GM18870 (cell line): Measurements from ENCODE around the gene CKB.

Experiments
- ATAC-seq: cut with Tn5 transposase; IDR thresholded peaks from one replicate; pipeline ENCODE4 v1.9.1; 2021; ENCODE audit warnings: moderate library complexity; ENCODE audit not compliant: unreplicated experiment

The CKB gene

DNA sequence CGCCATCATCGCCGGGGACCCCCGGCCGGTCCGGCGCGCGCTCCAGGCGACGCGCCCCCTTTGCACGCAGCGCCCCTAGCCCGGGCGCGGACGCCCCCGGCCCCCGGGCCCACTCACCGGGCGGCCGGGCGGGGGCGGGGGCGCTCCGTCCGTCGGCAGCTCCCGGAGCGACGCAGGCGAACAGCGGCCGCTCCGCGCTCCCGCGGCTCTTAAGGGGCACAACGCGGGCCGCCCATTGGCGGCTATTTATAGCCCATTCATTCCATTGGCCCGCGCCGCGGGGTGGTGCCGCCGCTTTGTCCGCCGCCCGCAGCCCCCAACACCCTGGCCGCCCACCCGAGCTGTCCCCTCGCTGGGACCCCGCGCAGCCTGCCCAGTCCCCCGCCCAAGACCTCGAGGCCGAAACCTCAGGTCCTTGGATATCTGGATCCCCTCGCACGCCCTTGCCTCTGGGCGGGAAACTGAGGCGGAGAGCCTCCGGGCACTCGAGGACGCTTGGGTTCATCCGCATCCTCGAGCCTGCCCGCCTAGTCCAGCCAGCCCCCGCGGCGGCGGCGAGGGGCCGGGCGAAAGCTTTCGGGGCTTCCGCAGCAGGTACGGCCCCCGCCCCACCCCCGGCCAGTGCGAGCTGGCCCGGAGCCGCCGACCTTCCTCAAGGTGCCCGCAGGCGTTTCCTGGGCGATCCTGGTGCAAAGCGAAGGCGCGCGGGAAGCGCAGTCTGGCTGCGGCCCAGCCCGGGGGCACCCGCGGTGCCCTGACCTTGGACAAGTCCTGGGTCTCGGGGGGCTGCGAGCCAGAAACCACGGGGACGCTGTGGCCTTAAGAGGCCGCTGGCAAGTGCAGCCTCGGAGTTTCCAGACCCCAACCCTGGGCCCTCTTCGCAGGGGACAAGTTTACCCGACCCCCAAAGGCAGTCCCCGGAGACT is at the start of gene CKB:
Gene CKB (minus strand): TSS at position 182 of the 926 bp plus-strand sequence. CDS start 337 bp downstream, outside the sequence.
- no peak for ATAC-seq

DNA sequence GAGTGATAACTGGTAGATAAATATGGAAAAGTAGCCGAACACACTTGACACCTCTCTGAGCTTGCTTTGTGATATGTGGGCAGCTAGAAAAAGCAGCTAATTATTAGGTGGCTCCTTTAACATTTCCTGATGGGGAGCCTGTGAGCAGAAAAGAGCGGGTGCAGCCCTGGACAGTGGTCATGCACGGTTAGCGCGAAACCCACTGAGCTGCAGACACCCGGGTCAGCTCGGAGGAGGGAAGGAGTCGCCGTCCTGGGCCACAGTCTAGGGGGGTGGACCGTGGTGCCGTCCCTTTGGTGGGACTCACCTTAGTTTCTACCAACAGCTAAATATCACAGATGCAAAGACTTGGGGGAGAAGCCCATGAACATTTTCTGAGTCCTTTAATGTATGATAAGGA is 46.8 kb upstream of the CKB start:
- no peak for ATAC-seq

DNA sequence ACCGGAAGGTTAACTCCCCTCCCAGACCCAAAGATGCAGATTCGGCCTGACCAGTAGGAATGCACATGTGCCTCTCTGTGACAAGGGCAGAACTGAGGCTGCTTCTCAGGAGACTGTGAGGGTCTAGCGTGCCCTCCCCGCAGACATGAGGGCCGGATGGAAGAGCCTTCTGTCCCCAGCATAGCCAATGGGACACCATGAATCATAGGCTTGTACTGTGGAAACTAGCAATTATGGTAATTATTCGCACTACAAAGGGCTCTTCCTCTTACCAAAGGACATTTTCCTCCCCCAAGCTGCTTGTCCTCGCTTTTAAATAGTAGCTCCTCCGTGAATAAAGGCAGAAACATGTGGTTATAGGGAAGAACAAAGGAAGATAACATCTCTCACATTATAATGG is 46.3 kb upstream of the CKB start:
- ATAC-seq, result no peak

DNA sequence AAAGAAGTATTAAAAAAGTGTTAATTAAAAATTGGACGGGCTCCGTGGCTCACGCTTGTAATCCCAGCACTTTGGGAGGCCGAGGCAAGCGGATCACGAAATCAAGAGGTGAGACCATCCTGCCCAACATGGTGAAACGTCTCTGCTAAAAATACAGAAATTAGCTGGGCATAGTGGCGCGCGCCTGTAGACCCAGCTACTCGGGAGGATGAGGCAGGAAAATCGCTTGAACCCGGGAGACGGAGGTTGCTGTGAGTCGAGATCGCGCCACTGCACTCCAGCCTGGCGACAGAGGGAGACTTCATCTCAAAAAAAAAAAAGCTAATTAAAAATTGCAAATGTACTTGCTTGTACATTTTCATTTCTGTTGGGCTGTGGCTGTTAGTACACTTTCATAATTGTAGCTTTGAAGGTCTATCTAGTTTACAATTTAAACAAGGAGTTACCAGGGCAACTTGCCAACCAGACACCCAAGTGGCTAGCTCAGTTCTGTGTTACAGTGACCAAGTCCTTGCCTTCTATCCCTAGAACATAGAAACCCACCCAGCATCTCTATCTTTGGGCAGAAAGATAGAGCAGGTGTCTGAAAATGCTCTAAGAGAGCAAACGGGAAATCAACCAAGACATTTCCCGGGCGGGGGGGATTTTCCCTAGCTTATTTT is 41.3 kb upstream of the CKB start:
- ATAC-seq, result no peak

DNA sequence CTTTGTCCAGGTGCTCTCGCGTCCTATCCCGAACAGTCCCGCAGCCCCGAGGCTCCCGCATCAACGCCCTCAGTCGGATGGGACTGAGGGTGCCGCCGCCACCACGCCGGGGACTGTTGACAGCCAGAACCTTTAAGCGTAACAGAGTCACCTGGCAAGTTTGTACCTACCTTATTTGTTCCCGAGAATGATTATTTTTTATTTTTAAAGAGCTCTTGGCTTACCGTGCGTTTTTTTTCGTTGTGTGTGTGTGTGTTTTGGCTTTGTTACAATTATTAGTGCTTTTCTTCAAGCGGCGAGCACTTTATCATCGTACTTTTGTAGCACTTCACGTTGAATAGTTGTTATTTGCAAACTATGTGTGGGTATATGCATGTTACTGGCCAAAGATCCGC is 40.6 kb upstream of the CKB start:
- ATAC-seq, result no peak

DNA sequence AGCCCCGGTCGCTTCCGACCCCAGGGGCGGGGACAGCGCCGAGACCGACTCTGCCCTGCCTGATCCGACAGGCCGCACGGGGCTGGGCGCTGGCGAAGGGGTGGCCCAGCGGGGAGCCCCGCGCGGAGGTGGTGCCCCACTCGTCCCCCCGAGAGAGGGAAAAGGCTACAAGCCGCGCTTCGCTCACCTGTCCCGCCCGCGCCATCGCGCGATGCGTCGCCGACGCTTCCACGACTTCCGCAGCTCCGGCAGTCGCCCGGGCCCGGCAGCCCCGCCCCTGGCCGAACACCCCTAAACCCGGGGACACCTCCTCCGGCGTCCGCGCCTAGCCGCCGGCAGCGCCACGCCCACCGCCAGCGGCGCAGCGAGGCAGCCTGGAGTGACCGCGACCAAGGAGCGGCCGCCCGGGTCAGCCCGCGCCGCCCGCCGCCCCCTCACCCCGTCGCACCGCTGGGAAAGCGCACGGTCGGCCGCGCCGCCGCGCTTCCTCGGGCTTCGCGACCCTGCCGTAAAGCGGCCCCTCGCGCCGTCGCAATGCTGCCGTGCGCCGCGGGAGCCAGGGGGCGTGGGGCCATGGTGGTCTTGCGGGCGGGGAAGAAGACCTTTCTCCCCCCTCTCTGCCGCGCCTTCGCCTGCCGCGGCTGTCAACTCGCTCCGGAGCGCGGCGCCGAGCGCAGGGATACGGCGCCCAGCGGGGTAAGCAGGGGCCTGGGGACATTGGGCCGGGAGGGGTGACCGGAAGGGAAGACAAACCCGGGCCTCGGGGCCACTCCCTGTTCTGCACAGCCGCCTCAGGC is 40.0 kb upstream of the CKB start, which contains the start of the genes BAG5 and COA8:
Gene BAG5 (minus strand): TSS at position 229 of the 797 bp plus-strand sequence. CDS start 1,493 bp downstream, outside the sequence.
Gene COA8 (plus strand): TSS at position 532 of the 797 bp plus-strand sequence. CDS start 42 bp downstream, at position 574.
- ATAC-seq, result peak; percentile 61

DNA sequence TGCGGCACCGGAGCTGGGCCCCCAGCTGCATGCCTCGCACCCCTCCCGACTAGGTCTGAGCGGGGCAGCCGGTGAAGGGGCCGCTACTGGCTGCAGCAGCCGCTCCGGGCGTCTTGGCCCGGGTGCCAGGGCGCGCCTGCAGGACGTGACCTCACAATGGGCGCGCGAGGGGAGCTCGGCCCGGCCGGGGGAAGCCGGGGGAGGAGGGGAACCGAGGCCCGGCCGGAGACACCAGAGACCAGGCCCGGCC is 39.5 kb upstream of the CKB start:
- no peak for ATAC-seq

DNA sequence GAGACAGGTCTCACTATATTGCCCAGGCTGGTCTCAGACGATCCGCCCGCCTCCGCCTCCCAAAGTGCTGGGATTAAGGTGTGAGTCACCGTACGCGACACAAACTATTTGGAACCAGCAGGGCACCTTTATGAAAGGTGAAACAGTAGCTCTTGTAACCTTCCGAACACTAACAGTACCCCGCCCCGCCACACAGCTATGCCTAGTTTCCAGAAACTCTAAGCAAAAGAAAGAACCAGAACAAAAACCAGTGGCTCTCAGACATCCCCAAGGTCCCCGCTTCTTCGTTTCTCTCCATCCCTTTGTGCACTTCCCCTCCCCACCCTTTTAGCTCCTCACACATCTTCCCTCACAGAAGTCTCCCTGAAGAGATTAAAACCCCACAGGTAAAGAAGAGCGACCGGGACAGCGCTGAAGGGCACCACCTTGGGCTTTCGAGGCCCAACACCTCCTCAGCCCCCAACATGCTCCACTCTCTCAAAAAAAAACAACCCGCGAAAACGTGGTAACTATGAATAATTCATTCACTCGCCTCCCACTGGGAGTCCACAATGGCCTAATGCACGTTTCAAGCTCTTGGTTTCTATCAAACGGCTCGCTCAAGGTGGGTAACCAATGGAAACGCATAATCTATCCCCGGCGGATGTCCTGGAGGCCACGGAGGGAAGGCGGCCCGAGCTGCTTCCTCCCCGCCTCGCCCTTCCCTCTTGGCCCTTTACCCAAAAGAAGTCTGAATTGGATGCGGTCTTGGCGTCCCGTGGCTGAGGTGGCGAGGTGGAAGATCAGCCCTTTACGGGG is 39.0 kb upstream of the CKB start:
- no peak for ATAC-seq

DNA sequence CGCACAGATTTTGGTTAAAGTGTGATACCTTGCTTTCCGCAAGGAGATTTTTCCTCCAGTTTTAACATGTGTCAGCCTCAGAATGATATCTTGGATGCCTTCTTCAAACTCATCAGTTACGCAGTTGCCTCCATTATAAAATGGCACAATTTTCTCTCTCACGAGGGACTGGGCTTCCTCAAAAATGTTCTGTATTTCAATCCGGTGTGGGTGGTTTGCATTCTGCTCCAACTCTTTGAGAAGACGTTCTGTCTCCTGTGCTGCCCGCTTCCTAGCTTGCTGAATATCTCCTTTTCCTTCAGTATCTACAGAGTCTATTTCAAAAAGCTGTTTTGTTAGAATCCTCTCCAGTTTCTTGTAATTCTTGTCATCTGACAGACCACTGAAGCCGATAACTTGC is 38.1 kb upstream of the CKB start:
- ATAC-seq, result no peak

DNA sequence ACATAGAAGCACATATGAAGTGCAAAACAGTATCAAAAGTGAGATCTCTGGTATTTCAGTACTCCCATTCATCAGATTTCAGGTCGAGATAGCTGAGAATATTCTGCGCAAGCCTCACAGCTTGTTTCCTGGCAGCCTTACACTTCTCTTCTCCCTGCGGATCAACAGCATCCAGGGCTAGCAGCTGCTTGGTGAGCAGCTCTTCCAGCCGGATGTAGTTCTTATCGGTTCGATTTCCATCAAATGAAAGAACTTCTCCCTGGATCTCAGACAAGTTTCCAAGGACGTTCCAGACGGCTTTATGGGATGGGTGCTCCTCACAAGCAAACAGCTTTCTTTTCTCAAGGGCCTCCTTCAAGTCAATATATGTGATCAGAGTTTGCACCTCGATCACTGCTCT is 37.1 kb upstream of the CKB start:
- ATAC-seq, result no peak

DNA sequence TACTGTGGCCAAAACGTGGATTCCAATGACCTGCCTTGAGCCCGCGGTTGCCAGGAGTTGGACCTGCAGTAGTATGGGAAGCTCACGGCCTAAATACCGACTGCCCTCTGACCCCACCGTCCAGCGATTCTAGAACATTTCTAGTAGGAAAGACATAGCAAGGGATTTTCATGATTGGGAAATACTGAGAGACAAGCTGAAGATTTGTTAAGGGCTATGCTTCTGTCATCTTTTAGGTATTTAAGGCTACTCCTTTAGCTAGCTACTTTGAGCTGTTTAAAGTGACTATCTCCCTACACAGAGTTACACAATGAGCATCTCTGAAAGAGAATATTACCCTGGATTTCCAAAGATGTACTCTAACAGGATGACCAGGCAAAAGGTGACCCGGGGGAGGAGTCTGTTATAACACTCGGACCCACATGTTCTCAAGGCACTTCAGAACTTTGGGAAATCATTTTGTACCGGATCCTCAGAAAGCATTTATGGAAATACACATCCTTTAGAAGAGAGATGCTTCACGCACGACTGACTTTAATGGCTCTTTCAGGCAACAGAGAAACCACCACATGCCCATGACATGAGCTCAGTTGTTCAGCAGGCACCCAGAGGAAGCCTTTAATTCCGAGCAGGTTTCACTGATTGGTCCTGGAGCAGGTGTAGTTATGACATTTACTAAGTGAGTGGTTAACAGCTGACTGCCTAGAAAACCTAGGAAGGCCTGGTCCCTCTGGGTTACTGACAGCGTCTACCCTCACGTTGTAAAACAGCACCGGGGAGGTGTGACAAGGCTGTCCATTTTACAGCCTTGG is 35.6 kb upstream of the CKB start:
- no peak for ATAC-seq

DNA sequence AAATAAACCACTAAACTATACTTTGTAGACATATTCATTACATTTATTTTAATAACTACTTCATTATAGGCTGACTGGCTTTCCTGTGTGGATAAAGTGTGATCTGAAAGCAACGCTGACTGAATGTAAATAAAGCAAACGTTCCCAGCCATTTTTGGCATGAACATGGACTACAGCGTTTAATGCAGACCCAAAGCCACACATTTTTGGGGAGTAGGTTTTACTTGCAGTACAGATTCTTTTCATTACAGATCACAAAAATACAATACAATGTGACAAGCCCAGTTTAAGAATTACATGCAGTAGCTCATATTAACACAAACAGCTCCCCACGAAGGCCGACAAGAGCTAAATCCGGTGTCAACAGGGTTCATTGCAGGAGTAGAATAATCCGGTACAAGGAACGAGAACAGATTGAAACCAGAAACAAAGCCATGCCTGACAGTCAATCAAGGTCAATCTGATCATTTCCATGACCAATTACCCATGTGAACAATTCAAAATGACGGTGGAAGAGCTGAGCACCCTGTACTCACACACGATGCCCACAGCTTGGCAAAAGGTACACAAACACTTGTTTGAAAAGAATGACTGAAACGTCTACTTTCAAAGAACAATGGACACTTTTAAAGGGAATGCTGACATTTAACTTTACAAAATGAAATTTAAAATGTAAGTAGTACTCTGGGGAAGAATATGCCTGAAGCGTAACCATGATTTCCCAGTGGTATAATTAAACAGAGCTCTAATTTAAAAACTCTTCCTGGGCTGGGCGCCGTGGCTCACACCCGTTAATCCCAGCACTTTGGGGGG is 34.5 kb upstream of the CKB start:
- no peak for ATAC-seq

DNA sequence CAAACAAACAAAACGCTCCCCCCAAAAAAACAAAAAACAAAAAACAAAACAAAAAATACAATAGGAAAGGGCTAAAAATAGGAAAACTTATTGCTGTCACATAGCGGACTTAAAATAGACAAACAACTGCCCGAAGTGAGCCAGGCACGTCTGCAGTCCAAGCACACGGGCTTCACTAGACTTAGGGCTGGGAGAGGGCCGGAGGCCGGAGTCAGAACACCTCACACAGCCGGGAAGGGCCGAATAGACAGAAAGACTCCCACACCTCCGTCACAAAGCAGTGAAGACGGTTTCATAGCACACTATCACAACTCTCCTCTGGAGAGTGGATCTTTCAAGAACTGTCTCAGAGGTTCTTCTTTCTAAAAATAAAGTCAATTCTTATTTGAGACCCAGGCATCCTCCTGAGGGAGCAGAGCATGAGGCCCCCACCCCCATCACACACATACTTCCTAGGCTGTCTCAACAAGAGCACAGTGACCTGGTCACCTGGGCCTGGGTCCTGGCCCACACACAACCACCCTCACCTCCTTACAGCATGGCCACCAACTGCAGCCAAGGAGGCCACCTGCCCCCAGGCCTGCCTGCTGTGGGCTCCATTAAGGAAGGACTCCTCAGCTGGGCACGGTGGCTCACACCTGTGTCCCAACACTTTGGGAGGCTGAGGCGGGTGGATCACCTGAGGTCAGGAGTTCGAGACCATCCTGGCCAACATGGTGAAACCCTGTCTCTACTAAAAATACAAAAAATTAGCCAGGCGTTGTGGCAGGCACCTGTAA is 33.1 kb upstream of the CKB start:
- ATAC-seq, result no peak

DNA sequence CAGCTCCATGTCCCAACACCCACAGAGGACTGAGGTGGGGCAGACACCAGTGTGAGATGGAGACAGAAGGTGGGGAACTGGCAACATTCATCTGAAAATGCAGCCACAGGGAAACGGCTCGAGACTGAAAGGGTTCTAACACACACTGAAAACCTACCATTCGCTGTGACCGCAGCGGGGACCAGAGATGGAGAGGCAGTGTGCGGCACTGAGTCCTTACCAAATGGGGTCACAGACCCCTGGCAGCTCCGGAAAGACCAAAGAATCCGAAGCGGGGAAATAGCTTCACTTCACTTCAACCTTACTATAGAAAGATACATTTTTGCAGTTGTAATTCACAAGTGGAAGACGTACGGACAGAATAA is 30.2 kb upstream of the CKB start:
- ATAC-seq, result no peak

DNA sequence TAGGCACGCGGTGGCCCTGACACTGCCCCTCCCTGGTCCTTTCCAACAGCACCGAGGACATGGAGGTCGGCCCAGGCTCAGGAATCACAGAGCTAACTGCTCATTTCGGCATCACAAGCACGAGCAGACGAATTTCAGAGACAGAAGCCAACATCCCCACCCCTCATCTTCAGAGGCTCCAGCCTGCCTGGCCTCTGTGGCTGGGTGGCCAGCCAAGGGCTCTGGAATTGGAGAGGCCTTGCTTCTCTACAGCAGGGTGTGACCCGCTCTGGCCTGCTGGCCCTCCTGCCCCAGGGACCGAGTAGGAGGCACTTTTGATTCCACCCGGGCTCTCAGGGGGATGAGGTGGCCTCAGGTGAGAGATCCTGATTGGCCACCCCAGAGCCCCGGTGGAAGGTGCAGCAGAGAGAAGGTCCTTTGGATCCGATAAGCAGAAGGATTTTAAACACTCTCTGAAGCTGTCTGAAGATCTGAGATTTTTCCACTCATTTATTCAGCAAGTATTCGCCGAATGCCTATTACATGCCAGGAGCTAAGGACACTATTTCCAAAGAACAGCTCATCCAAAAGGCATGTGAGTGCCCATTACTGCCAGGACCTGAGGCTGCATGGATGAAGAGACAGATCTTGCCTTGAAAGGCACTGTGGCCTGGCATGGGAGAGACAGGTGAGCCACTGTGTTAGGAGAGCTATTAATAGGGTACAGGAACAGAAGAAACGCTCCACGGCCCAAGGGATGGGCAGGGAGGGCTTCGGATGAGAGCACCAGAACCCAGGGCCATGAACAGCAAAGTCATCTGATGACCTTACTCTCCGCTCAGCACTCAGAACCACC is 29.6 kb upstream of the CKB start:
- ATAC-seq, result no peak

DNA sequence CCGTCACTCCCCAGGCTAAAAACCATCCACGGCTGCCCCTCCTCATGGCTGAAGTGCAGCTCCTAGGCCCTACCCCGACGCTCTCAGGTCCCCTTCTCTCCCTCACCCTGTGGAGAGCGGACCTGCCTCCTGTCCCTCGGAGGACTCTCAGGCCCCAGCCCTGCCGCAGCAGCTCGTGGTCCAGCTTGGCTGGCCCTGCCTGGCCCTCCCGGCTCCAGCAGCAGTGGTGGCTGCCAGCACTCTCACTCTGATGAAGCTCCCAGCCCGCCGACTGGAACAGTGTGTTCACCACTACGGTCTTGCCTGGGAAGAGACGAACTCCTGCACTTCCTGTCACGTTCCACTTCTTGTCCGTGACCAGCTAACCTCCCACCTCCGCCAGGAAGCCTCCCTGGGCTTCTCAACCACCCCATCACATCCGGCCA is 28.7 kb upstream of the CKB start:
- no peak for ATAC-seq
